GM12878 (cell line): ENCODE data around the gene DENND1A. TPM values are rescaled to one million over a fixed set of nuclear protein-coding genes. Genes with fewer than 3 reads are reported as not detected.

ENCODE experiments used
- ATAC-seq: fragments of 200-7000 bp; cut with Tn5 transposase; 3 replicates; pipeline ENCODE4 v1.9.1; 2020; ENCODE audit warnings: mild to moderate bottlenecking, moderate library complexity
- BruUV-seq: library from RNA; stranded (reverse); fragments of 400-500 nt; replicated peaks from 2 replicates; lab custom pipeline; 2021; lab: Mats Ljungman, UMichigan
- CTCF ChIA-PET: fragments of 300-600 bp; sonication (Branson Sonifier 250); formaldehyde crosslinking; extraction: SDS; loops from one replicate; lab custom pipeline; 2021; ENCODE audit warnings: inconsistent platforms; lab: Yijun Ruan, JAX
- POLR2A ChIA-PET: fragments of 350-600 bp; formaldehyde crosslinking; extraction: SDS; loops from one replicate; lab custom pipeline; 2021; ENCODE audit warnings: inconsistent platforms; lab: Charles Lee
- RAD21 ChIA-PET: fragments of 300-600 bp; sonication (Branson Sonifier 250); formaldehyde crosslinking; loops from one replicate; lab custom pipeline; 2023; ENCODE audit warnings: antibody characterized with exemption; ENCODE audit not compliant: unreplicated experiment; lab: Charles Lee
- SMC1A ChIA-PET: fragments of 300-600 bp; sonication (Branson Sonifier 250); formaldehyde crosslinking; loops from one replicate; lab custom pipeline; 2023; ENCODE audit not compliant: unreplicated experiment, uncharacterized antibody; lab: Charles Lee
- DNase-seq: peaks from one replicate; pipeline ENCODE4 v3.0.0-alpha.2; 2011; ENCODE audit warnings: low read depth, low spot score
- FAIRE-seq: peaks from 3 replicates; lab custom pipeline; 2011; peaks lifted over from hg19 to GRCh38; lab: Jason Lieb, UNC
- H2AFZ ChIP-seq: 2 replicates; pipeline ENCODE4 v1.6.0; 2011; ENCODE audit warnings: low read depth, low read length, control low read depth; ENCODE audit not compliant: control insufficient read depth
- H3K27ac ChIP-seq: 2 replicates; pipeline ENCODE4 v1.5.1; 2011; ENCODE audit warnings: control low read depth; ENCODE audit not compliant: control insufficient read depth, insufficient read depth
- H3K27me3 ChIP-seq, 2 experiments: replicated peaks in 1 of 2; 2 replicates each; pipeline versions ENCODE4 v1.6.0 to v1.6.1; 2011; ENCODE audit warnings: low read length in 1 of 2; ENCODE audit not compliant: control insufficient read depth in 2 of 2, insufficient read depth in 2 of 2
- H3K36me3 ChIP-seq, 2 experiments: 2 replicates each; pipeline ENCODE4 v1.5.1; 2011; ENCODE audit warnings: low read length in 1 of 2; ENCODE audit not compliant: control insufficient read depth in 2 of 2, insufficient read depth in 2 of 2
- H3K4me1 ChIP-seq: 2 replicates; pipeline ENCODE4 v1.6.1; 2011; ENCODE audit warnings: mild to moderate bottlenecking, low read length, moderate library complexity, mixed read lengths; ENCODE audit not compliant: control insufficient read depth, insufficient read depth
- H3K4me2 ChIP-seq: 2 replicates; pipeline ENCODE4 v1.6.0; 2011; ENCODE audit warnings: control low read depth; ENCODE audit not compliant: control insufficient read depth, insufficient read depth
- H3K4me3 ChIP-seq: fragments of 200-600 bp; sonication (generic); 2 replicates; pipeline ENCODE4 v1.5.1; 2016
- H3K79me2 ChIP-seq: 2 replicates; pipeline ENCODE4 v1.6.0; 2011; ENCODE audit warnings: low read length; ENCODE audit not compliant: control insufficient read depth, insufficient read depth
- H3K9ac ChIP-seq: 2 replicates; pipeline ENCODE4 v1.8.0; 2011; ENCODE audit warnings: low read length, control low read depth, mixed read lengths; ENCODE audit not compliant: control insufficient read depth, insufficient read depth
- H3K9me3 ChIP-seq: replicated peaks from 3 replicates; pipeline ENCODE4 v1.5.1; 2011; ENCODE audit warnings: mild to moderate bottlenecking, low read length; ENCODE audit not compliant: control insufficient read depth, insufficient read depth
- H4K20me1 ChIP-seq: 2 replicates; pipeline ENCODE4 v1.6.0; 2011; ENCODE audit not compliant: control insufficient read depth, insufficient read depth
- GABPA ChIP-seq: IDR thresholded peaks from 2 replicates; pipeline ENCODE4 v1.6.1; 2014; ENCODE audit warnings: antibody characterized with exemption, low read depth, mild to moderate bottlenecking, inconsistent platforms
- KDM1A ChIP-seq: fragments of 200-600 bp; sonication (generic); IDR thresholded peaks from 2 replicates; pipeline ENCODE4 v1.6.1; 2016; ENCODE audit warnings: borderline replicate concordance
- MLLT1 ChIP-seq: fragments of 450-650 bp; IDR thresholded peaks from 2 replicates; pipeline ENCODE4 v1.6.1; 2016; ENCODE audit warnings: mild to moderate bottlenecking
- MTA2 ChIP-seq: fragments of 450-650 bp; IDR thresholded peaks from 2 replicates; pipeline ENCODE4 v1.6.1; 2016; ENCODE audit warnings: low read depth, mild to moderate bottlenecking, moderate library complexity
- MTA3 ChIP-seq: IDR thresholded peaks from 2 replicates; pipeline ENCODE4 v1.6.1; 2012; ENCODE audit warnings: low read length, inconsistent platforms, borderline replicate concordance
- PRDM15 ChIP-seq: fragments of 450-650 bp; formaldehyde crosslinking; IDR thresholded peaks from 2 replicates; pipeline ENCODE4 v1.4.0; 2020; ENCODE audit warnings: mild to moderate bottlenecking, moderate library complexity
- RBBP5 ChIP-seq: fragments of 200-600 bp; sonication (generic); conservative IDR thresholded peaks from 2 replicates; pipeline ENCODE4 v1.6.1; 2016
- SIN3A ChIP-seq: IDR thresholded peaks from 2 replicates; pipeline ENCODE4 v1.6.1; 2012; ENCODE audit warnings: low read depth, low read length, improper control_type of control experiment
- SMC3 ChIP-seq: IDR thresholded peaks from 2 replicates; pipeline ENCODE4 v1.6.1; 2011; ENCODE audit warnings: low read length, improper control_type of control experiment, borderline replicate concordance
- SPI1 ChIP-seq: IDR thresholded peaks from 2 replicates; pipeline ENCODE4 v1.6.1; 2011; ENCODE audit warnings: low read depth, mild to moderate bottlenecking, low read length, moderate library complexity, borderline replicate concordance; ENCODE audit not compliant: insufficient read depth
- TCF3 ChIP-seq: IDR thresholded peaks from 2 replicates; pipeline ENCODE4 v1.6.1; 2012; ENCODE audit warnings: low read depth, mild to moderate bottlenecking, low read length, borderline replicate concordance; ENCODE audit not compliant: insufficient read depth
- YBX1 ChIP-seq: fragments of 450-650 bp; IDR thresholded peaks from 2 replicates; pipeline ENCODE4 v1.6.1; 2016; ENCODE audit warnings: antibody characterized with exemption
- ZBTB11 ChIP-seq: fragments of 450-650 bp; formaldehyde crosslinking; IDR thresholded peaks from 2 replicates; pipeline ENCODE4 v1.5.0; 2022; ENCODE audit warnings: mild to moderate bottlenecking, missing genetic modification characterization
- ZNF207 ChIP-seq: fragments of 450-650 bp; IDR thresholded peaks from 2 replicates; pipeline ENCODE4 v1.6.1; 2014; ENCODE audit warnings: antibody characterized with exemption, mild to moderate bottlenecking, borderline replicate concordance
- WGBS: methylation state at CpG from one replicate; pipeline ENCODE4 v1.1.6; 2016; ENCODE audit warnings: low lambda C conversion rate; ENCODE audit not compliant: insufficient replicate concordance, insufficient coverage; ENCODE audit errors: missing lambda C conversion rate; 5-methylcytosine and 5-hydroxymethylcytosine counted together
- in situ Hi-C: fragments of 300-500 bp; cut with MboI; formaldehyde crosslinking; loops from 9 replicates; pipeline ENCODE4 v1.14.3; 2018; ENCODE audit warnings: mixed read lengths
- intact Hi-C: fragments of 100-400 bp; cut with micrococcal nuclease; formaldehyde crosslinking; loops from one replicate; pipeline ENCODE4 v1.14.2; 2022; ENCODE audit not compliant: unreplicated experiment
- polyA plus RNA-seq, 11 experiments: library from polyadenylated mRNA; depleted of rRNA in 4 of 11; unstranded in 6 of 11; stranded (reverse) in 5 of 11; fragments of >200 nt; fragmentation: Nextera tagmentation in 4 of 11; fragmentation: Illumina TruSeq in 1 of 11; extraction: Ambion mirVana in 4 of 11; extraction: Trizol in 1 of 11; gene quantifications; 1 replicate in 1 of 11; 2 replicates in 10 of 11; pipeline versions ENCODE4 v1.2.1 to v1.2.3, GENCODE V29; 2011 to 2016; ENCODE audit warnings: inconsistent platforms in 2 of 11, missing spikeins in 2 of 11, low read depth in 1 of 11
- total RNA-seq, 4 experiments: library from RNA; depleted of rRNA in 3 of 4; stranded (reverse); fragments of >200 nt in 3 of 4; fragmentation: Illumina TruSeq in 1 of 4; extraction: Trizol in 1 of 4; gene quantifications; 2 replicates each; pipeline versions ENCODE4 v1.2.1 to v1.2.3, GENCODE V29; 2013 to 2021

Gene DENND1A
- total and polyA plus RNA-seq, 10 of the 15 experiments (the other 5 are each of a cell fraction or from before 2014, with no cell fraction given) = 14.1 to 48.6 (median 35.2) TPM

- Histone ChIP-seq H2AFZ (no peak overlapping the region), H3K4me2 (no peak overlapping the region), H3K79me2 (no peaks in the 10 kb centered on the region), H3K27me3 (no peaks in the 10 kb centered on the region), H3K9me3 (no peaks in the 10 kb centered on the region), H3K9ac (no peak overlapping the region), H3K36me3 (peaks cover 2 to 5% of the 10 kb centered on the region in 2 experiments; a peak in 2 of 4 replicates), H3K27ac (no peak overlapping the region), H3K4me3 (no peak overlapping the region), H3K4me1 (no peaks in the 10 kb centered on the region), H4K20me1 (no peaks in the 10 kb centered on the region)
- TF ChIP-seq PRDM15 (CRISPR knock-in tag) (no peak), KDM1A (no peak), MLLT1 (no peak), RBBP5 (no peak), ZBTB11 (CRISPR knock-in tag) (no peak), YBX1 (no peak), ZNF207 (no peak), MTA2 (no peak), SMC3 (no peak), SIN3A (no peak), MTA3 (no peak), SPI1 (no peak), TCF3 (no peak), GABPA (no peak)
- CTCF ChIA-PET = no interaction called here
- FAIRE-seq = no peak
- POLR2A ChIA-PET = no interaction called here
- intact Hi-C loops (no loop called here), in situ Hi-C loops (no loop called here)
- no TSS peak for BruUV-seq
- ATAC-seq = no peak
- 94% methylated on average over 5 of the region's 5 CpGs for WGBS
- SMC1A ChIA-PET = no interaction called here
- RAD21 ChIA-PET = no interaction called here
- no peak for DNase-seq
These were observed 512.5 kb downstream of the DENND1A start for GRCh38 chr9:123417289-123418051.
